NCI-H82 treated with DMSO at 0.1 percent for 48 hours (cell line): Measurements from ENCODE around the gene ADGRV1.

Source experiments
- DNase-seq: peaks from one replicate; lab custom pipeline; 2025; ENCODE audit not compliant: unreplicated experiment; lab: John Stamatoyannopoulos, UW

ADGRV1 gene

GRCh38 chr5:91177085-91177484 is 618.5 kb downstream of the ADGRV1 start:
- no peak for DNase-seq

- no peak for DNase-seq
Observed at GRCh38 chr5:91177639-91178038, 619.0 kb downstream of the ADGRV1 start.

- DNase-seq, result no peak
Observed at GRCh38 chr5:91178461-91178860, 619.9 kb downstream of the ADGRV1 start.

- no peak for DNase-seq
Observed at GRCh38 chr5:91179018-91179417, 620.4 kb downstream of the ADGRV1 start.

GRCh38 chr5:91180506-91180905 is 621.9 kb downstream of the ADGRV1 start:
- no peak for DNase-seq

GRCh38 chr5:91182763-91183162 is 624.2 kb downstream of the ADGRV1 start:
- DNase-seq, result no peak

GRCh38 chr5:91183743-91184142 is 625.1 kb downstream of the ADGRV1 start:
- no peak for DNase-seq

GRCh38 chr5:91186101-91186500 is 627.5 kb downstream of the ADGRV1 start:
- DNase-seq, result no peak

GRCh38 chr5:91187032-91187431 is 628.4 kb downstream of the ADGRV1 start:
- no peak for DNase-seq

- DNase-seq, result no peak
Observed at GRCh38 chr5:91188755-91189154, 630.2 kb downstream of the ADGRV1 start.

GRCh38 chr5:91189480-91190313 is 631.1 kb downstream of the ADGRV1 start:
- DNase-seq, result no peak

- DNase-seq, result no peak
Observed at GRCh38 chr5:91190314-91190690, 631.7 kb downstream of the ADGRV1 start.

GRCh38 chr5:91194824-91195381 is 636.3 kb downstream of the ADGRV1 start:
- no peak for DNase-seq

GRCh38 chr5:91200692-91201091 is 642.1 kb downstream of the ADGRV1 start:
- DNase-seq, result no peak

GRCh38 chr5:91206103-91206502 is 647.5 kb downstream of the ADGRV1 start:
- DNase-seq, result no peak

- DNase-seq, result no peak
Observed at GRCh38 chr5:91206734-91207133, 648.1 kb downstream of the ADGRV1 start.

- DNase-seq, result no peak
Observed at GRCh38 chr5:91207248-91207647, 648.7 kb downstream of the ADGRV1 start.

GRCh38 chr5:91211997-91212713 is 653.6 kb downstream of the ADGRV1 start:
- DNase-seq, result no peak

- no peak for DNase-seq
Observed at GRCh38 chr5:91212714-91213092, 654.1 kb downstream of the ADGRV1 start.
